Heart left ventricle (tissue), 13 donors: ENCODE results near the gene HP.

Experiments used
- POLR2A ChIP-seq, 2 donors: fragments of 450-650 bp; IDR thresholded peaks; one replicate each; pipeline ENCODE4 v1.6.1; 2017; ENCODE audit warnings: antibody characterized with exemption in 2 of 2, mild to moderate bottlenecking in 2 of 2, moderate library complexity in 2 of 2
- TF ChIP-seq, protein P1 (sequence below), 12 donors: fragments of 200-600 bp; sonication (generic) in 4 of 12; IDR thresholded peaks; one replicate each; pipeline versions ENCODE4 v1.5.0 to v1.8.0; 2018 to 2022; ENCODE audit warnings: antibody characterized with exemption in 12 of 12, mild to moderate bottlenecking in 5 of 12
- donor health status: ischemic (EF 13 %, LVEDD 7.1; RV severe dilation, severe dysfunction).
- donor health status: DM: no; HTN: yes; CAD: no.
- donor health status: DM: no; HTN: no; CAD: no.
- donor health status: ischemic (EF 25% LVEDD 6.9; RV normal size, moderate dysfunction).
- donor health status: ischemic (EF 25% LVEDD 5.7; RV mildly dilated, moderate dysfunction).
- donor health status: ischemic (EF 35%, LVEDD 5.7; RV mildly dilated, moderate dysfunction).
- donor health status: nonischemic (EF 11% LVEDD 7.7; RV severe dilation, severe dysfunction).
- donor health status: DM: yes; HTN: yes; CAD: no.
- donor health status: PGD.
- donor health status: ischemic (EF 29% LVEDD 5.4; RV normal size, mild dysfunction).
- donor health status: nonischemic (EF 23%, LVEDD 6.1; RV moderate dilation, normal function).

GRCh38 chr16:72012607-72013006 is 41.7 kb upstream of the HP start:
- TF ChIP-seq, protein P1, sequence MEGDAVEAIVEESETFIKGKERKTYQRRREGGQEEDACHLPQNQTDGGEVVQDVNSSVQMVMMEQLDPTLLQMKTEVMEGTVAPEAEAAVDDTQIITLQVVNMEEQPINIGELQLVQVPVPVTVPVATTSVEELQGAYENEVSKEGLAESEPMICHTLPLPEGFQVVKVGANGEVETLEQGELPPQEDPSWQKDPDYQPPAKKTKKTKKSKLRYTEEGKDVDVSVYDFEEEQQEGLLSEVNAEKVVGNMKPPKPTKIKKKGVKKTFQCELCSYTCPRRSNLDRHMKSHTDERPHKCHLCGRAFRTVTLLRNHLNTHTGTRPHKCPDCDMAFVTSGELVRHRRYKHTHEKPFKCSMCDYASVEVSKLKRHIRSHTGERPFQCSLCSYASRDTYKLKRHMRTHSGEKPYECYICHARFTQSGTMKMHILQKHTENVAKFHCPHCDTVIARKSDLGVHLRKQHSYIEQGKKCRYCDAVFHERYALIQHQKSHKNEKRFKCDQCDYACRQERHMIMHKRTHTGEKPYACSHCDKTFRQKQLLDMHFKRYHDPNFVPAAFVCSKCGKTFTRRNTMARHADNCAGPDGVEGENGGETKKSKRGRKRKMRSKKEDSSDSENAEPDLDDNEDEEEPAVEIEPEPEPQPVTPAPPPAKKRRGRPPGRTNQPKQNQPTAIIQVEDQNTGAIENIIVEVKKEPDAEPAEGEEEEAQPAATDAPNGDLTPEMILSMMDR (IDR thresholded peaks at IDR 0.05) = no peak
- TF ChIP-seq POLR2A (IDR thresholded peaks at IDR 0.05) = no peak
